ENCODE measurements around the gene PRR27.

DNA sequence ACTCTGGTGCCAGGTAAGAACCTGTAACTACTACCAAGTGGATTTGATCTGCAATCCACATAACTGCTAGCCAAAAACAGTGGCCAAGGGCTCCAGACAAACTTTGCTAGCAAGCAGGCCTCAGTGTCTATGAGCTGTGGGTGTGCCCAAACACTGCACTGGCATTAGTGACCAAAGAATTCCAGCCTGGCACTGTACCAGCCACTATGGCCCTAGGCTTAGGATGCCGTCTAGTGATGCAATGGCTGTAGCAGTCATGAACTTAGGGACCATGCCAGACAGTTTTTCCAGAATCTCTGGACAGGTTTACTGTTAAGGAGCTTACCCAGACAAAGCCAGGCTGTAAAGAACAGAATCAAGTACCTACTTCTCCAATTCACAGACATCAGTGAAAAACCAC lies 33.7 kb upstream of the PRR27 start:
- no peak for TF ChIP-seq POLR2AphosphoS5 (IDR thresholded peaks at IDR 0.05)
- TF ChIP-seq, protein P1, sequence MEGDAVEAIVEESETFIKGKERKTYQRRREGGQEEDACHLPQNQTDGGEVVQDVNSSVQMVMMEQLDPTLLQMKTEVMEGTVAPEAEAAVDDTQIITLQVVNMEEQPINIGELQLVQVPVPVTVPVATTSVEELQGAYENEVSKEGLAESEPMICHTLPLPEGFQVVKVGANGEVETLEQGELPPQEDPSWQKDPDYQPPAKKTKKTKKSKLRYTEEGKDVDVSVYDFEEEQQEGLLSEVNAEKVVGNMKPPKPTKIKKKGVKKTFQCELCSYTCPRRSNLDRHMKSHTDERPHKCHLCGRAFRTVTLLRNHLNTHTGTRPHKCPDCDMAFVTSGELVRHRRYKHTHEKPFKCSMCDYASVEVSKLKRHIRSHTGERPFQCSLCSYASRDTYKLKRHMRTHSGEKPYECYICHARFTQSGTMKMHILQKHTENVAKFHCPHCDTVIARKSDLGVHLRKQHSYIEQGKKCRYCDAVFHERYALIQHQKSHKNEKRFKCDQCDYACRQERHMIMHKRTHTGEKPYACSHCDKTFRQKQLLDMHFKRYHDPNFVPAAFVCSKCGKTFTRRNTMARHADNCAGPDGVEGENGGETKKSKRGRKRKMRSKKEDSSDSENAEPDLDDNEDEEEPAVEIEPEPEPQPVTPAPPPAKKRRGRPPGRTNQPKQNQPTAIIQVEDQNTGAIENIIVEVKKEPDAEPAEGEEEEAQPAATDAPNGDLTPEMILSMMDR (IDR thresholded peaks at IDR 0.05) = no peak

Measured in transverse colon (tissue), 4 donors.